ENCODE measurements around the gene CHST15.
A peak's percentile ranks its signal among the peaks of the same experiment; 100 is the strongest.

The CHST15 gene

DNA sequence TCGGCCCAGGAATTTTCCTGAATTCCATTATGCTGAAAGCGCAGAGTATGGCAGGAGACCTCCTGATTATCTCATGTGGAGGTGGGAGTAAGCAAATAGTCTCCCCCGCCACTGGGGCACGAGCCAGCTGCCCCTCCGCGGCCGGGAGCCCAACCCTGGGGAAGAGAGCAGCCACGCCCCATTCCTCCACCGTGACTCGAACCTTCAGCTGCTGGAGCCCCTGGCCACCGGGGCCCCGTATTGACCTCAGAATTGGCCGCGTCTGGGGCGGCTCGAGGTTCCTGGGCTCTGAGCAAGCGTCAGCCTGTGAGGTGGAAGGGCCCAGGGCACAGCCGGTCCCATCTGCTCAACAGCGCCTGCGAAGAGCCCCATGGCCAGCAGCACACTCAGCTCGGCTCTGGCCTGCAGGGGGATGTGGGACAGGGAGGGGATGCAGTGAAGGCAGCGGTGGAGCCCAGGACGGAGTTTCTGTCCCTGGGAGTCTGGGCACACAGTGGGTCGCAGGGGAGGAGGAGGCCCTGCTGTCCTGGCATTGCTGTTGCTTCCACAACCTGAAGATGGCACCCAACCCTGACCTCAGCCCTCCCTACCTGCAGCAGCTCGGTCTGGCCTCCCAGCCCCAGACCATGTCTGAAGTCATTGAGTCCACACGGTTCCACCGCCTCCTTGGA lies 97.8 kb downstream of the CHST15 start:
- peak; percentile 19 to 23 for DNase-seq

DNA sequence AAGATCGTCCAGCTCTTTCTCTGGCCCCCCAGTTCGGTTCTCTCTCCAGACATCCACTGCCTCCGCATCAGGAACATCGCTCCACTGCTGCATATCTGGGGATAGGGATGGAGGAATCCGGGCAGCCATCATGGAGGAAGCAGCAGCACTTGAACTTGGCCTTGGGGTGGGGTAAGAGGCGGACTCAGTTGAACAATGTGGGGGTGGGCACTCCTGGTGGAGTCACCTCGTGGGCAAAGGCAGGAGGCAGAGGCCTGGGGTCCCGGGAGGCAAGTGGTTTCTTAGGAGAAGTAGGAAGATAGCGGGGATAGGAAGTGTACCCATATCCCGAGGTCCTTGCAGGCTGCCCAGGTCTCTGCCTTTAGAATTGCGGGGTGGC lies 98.3 kb downstream of the CHST15 start:
- DNase-seq, result no peak

DNA sequence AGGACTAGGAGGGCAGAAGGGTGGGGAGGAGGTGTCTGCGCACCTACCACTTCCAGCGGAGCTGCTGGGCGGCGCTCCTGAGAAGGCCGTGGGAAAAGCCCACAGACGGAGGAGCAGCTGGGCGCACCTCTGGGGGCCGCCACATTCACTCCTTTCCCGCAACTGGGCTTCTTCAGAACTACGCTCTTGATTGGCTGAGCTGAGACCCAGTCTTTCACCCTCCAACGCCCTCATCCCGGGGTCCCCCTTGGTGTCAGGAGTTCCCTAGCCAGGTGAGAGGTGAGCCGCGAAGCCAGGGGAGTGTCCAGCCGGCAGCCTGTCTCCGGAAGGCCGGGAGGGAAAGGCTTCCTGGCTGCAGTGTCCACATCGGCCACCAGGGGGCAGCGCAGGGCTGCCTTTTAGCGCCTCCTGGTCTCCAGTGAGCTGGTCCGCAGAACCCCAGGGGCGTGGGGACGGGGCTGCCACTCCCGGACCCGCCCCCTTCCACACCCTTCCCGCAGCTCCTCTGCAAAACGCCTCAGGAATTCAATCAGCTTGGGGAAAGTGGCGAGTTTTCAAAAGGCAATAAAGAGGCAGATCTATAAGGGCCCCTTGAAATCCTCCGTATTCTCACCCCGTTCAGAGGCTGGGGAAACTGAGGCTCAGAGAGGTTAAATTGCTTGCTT lies 98.8 kb downstream of the CHST15 start:
- DNase-seq, result peak; percentile 85 to 87

DNA sequence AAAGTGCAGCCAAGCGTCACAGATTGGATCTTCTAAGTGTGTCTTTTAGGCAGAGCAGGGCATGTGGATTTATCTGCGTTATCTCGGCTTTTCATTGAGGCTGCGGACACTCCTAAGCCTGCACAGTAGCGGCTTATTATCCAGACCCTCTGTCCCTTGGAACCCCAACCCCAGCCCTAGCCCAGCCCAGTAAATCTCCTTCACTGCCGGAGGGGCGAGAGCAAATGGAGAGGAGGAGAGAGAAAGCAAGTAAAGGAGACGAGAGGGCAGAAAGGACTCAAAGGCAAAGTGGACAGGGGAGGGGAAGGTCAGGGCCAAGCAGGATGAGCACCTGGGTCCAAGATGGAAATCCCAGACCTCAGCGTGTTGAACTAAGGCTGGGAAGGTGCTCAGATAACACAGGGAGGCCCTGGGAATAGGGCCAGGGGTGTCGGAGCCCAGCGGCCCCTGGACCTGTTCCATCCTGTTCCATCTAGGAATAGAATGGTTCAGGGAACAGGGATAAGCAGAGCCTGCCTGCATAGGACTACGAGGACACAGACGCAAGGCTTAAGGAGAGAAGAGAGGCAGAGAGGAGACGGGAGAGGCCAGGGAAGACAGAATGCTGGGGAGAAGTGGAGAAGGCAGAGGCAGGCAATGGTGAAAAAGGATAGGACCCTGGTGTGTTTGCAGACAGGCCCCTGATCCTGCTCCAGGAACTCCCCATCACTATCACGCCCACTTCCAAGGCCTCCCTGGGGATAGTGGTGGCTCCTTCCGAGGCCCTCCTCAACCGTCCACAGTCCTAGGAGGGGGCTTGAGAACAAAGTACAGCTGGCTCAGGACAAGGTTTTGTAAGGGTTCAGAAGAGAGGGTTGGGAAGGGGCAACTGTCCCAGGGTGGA lies 99.6 kb downstream of the CHST15 start:
- DNase-seq, result no peak

DNA sequence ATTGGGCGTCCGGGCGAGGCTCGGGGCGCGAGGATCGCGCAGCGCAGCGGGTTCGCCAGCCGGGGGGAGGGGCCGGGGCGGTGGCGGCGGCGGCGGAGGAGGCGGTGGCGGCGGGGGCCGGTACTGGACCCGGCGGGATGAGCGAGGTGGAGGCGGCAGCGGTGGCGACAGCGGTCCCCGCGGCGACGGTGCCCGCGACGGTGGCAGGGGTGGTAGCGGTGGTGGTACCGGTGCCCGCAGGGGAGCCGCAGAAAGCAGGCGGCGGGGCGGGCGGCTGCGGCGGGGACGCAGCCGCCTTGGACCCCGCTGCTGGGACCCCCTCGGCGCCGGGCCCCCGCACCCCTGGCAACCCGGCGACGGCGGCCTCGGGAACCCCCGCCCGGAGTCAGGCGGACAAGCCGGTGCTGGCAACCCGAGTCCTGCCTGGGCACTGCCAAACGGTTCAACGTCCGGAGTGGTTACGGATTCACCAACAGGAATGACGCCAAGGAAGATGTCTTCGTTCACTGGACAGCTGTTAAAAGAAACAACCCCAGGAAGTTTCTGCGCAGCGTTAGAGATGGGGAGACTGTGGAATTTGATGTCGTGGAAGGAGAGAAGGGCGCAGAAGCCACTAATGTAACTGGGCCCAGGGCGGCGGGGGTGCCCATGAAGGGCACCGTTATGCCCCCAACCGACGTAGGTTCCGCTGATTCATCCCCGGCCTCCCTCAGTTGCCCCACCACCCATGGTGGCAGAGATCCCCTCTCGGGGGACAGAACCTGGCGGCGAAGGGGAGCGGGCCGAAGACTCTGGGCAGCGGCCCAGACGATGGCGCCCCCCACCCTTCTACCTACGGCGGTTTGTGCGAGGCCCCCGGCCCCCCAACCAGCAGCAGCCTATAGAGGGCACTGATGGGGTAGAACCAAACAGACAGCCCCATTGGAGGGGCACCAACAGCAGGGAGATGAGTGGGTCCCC lies 101.5 kb downstream of the CHST15 start:
- DNase-seq, result no peak

DNA sequence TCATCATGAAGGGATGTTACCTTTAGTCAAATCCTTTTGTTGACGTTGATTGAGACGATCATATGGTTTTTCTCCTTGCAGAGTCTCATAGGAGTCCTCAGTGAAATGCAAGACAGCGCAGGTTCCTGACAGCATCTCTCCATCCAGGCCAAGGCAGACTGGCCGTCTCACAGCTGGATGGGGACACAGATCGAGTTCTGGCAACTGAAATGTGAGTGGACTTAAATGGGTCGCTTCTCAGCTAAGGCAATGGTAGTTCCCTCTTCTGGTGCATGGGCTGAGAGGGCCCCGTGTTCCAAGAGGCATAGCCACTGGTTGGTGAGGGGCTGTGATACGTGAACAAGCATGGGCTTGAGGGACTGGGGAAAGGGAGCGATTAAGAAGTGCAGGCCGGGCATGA lies 102.5 kb downstream of the CHST15 start:
- no peak for DNase-seq

DNA sequence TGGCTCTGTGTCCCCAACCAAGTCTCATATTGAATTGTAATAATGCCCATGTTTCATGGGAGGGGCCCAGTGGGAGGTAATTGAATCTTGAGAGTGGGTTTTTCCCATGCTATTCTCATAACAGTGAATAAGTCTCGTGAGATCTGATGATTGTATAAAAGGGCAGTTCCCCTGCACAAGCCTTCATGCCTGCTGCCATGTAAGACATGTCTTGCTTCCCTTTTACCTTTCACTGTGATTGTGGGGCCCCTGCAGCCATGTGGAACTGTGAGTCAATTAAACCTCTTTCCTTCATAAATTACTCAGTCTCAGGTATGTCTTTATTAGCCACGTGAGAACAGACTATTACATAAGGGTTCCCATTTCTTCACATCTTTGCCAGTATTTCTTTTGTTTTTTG lies 104.7 kb downstream of the CHST15 start:
- no peak for DNase-seq

DNA sequence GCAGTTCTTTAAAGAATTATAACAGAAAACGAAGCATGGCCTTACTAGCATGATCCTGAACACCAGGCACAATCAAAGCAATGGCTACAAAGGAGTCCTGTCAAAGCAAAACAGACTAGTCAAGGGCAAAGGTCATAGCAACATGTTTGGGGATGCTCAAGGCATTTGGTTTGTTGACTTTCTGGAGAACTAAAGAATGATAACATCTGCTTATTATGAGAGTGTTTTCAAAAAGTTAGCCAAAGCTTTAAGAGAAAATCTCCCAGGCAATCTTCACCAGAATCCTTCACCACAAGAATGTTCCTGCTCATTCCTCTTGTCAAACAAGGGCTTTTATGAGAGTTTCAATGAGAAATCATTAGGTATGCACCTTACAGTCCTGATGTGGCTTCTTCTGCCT lies 106.7 kb downstream of the CHST15 start:
- no peak for DNase-seq

DNA sequence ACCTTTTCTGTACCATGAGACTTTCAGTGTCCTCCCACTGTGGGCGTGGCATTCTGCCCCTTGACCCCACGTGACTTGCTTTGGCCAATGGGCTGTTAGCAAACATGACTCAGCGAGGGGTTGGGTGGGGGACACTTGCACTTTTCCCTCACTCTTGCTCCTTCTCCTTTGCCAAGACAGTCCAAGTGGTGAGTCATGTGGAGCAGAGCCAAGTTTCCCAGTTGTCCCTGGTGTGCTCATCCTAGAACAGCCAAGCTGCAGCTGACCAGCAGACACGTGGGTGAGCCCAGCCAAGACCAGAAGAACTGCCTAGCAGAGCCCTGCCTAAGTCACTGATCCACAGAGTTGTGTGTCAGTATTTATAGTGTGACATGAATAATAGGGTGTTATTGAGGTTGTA lies 119.0 kb downstream of the CHST15 start:
- DNase-seq, result no peak

DNA sequence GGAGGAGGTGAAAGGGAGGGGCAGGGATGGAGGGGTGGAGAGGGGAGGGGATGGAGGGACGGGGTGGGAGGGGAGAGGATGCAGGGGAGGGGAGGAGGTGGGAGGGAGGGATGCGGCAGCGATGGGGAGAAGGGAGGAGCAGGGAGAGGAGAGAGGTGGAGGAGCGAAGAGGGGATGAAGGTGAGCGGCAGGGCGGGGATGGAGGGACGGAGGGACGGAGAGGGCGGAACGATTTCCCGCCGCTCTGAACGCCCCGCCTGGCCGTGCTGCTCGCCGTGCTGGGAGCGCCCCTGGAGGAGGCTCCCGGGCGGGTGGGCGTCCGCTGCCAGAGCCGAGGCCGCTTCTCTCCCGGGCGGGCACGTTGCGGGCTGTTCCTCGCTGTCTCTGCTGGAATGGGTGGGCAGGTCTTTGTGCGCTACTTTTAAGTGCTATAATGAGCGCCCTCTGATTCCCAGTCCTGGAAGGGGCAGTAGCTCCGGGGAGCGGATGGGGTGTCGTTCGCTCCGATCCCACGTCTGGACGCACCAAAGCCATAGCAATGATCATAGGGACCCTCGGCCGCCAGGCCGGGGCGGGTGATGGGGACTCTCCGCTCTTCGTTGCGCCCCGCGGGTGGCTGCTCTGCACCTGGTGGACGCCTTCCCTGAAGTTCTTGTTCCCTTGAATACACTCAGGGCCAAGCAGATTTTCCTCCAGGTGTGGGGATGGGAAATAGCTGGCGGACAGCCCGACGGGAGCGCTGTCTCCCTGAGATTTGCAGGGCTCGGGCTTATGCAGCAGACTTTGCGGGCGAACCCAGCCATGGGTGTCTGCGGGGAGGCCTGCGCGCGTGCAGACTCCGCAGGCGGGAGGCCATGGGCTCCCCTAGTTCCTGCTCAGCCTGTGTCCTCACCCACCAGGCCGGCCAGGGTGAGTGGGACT lies 120.7 kb downstream of the CHST15 start:
- no peak for DNase-seq

DNA sequence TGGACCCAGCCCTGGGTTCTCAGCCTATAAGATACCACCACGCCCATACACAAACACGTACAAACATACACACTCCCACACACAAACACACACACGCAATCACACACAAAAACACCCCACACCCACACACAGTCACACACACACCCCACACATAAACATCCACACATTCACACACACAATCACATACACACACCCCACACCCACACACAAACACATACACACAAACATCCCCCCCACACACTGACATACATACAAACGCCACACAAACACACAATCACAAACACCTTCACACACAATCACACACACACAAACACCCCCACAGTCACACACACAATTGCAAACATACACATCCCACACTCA lies 122.5 kb downstream of the CHST15 start:
- DNase-seq, result no peak

DNA sequence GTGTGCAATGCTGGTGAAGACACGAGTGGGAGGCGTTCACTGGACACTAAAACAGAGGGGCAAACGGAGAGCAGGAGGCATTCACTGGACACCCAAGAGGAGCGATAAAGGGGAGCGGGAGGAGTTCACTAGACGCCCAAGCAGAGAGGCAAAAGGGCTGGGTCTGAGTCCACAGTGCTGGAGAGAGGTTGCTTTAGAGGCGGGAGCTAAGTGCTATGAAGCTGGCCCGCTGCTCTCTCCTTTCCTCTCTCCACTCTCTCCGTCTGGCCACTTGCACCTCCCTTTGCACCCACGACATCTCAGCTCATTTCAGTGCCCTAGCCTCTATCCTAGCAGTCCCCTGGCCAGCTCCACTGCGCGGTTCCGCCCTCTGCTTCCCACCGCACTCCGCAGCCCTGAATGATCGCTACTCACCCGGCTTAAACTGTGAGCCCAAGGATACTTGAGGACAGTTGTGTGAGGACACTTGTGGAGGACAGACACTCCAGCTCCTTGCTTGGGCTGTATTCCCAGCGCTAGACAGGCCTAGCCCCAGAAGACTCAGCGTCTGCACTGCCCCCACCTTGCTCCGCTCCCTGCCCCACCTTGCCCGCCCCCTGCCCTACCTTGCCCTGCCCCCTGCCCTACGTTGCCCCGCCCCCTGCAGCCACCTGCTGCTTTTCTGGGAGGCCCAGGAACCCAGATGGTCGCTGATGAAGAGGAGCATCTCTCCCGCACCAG lies 123.0 kb downstream of the CHST15 start:
- no peak for DNase-seq

DNA sequence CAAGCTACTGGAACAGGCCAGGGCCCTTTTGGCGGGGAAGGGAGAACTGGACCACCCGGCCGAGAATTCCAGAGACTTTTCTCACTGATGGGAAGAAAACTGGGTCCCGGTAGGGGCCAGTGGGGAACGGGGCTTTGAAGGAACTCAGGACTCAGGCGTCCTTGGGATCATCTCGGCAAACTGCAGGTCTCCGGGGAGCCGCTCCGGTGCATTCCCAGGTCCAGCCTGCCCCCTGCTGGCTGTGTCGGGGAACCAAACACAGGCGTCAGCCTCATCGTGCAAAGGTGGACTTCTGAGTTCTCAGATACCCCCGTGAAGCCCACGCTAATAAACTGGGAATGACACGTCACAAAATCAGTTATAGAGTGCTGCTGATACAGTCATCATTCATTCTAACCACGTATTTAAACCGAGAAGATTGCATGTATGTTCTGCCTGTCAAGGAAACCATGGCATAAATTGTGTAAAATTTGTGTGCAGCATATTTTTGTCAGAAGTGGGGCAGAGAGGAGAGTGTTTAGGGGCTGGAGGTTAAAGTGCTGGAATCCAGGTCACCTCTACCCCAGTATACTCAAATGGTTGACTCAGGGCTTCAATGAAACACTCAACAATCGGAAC lies 125.7 kb downstream of the CHST15 start:
- peak; percentile 66 to 72 for DNase-seq

DNA sequence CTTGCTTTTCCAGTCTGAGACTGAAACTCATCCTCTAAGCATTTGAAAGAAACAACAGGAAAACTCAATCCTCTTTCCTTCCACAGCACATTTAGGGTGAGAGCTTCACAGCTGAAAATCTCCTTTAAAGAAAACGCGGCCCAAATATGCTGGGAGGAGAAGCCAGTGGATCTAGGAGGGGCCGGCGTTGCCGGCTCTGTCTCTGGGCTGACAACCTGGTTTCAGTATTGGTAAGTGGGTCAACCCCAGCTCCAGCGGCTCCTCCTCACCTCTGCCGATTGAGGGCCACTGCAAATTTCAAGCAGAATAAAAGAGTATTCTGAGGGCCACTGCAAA lies 126.5 kb downstream of the CHST15 start:
- no peak for DNase-seq

DNA sequence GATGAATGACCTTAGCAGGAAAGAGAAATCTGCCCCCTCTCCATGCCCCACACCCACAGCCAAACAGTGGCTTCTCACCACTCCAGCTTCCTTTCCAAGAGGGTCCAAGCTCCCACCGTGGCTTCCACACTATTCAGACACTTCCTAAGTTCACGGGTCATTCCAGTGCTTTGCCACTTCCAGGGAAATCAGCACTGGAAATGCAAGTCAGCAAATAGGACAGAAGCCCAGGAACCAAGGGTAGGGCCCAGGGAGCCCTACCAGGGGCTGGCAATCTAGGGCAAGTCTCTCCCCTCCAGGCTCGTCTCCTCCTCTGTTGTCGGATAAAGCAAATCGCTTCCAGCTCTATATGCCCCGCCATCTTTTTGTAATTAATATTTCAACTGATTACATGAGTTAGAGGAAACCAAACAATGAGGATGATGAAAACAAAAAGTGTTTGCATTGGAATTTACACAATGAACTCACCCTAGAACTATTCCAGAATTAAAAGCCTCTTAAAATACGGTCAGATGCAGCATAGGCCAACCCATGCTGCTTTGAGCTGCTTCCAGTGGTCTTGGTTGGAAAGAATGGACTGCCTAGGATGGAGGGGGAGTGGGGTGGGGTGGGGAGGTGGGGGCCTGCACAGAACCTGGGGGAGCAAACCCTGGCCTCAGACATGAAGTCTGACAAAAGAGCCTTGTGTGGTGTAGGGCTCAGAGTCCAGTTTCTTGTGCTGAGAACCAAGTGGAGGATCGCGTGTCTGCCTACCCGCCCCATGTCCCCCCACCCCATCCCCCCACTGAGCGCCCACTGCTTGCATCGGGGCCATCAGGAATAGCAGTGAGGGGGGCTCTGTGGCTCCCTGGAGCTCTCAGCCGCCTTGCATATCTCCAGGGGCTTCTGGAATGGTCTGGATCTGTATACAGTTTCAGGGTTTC lies 127.2 kb downstream of the CHST15 start:
- DNase-seq, result no peak

DNA sequence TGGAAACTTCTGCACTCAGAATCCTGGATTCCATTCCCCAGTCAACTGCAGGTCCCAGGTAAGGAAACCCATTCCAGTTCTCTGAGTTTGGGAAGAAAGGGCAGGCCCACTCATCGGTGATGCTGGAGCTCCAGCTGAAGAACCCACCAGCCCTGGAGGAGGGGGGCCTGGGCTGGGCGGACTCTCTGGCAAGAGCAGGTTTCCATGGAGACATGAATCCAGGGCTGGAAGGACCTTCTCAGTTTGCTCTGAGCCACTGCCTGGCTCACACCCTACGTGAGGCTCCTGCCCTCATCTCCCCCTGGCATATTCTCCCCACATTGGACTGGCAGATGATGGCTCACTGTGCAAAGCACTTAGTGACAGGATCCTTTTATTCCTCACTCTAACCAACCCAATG lies 128.4 kb downstream of the CHST15 start:
- DNase-seq, result no peak

DNA sequence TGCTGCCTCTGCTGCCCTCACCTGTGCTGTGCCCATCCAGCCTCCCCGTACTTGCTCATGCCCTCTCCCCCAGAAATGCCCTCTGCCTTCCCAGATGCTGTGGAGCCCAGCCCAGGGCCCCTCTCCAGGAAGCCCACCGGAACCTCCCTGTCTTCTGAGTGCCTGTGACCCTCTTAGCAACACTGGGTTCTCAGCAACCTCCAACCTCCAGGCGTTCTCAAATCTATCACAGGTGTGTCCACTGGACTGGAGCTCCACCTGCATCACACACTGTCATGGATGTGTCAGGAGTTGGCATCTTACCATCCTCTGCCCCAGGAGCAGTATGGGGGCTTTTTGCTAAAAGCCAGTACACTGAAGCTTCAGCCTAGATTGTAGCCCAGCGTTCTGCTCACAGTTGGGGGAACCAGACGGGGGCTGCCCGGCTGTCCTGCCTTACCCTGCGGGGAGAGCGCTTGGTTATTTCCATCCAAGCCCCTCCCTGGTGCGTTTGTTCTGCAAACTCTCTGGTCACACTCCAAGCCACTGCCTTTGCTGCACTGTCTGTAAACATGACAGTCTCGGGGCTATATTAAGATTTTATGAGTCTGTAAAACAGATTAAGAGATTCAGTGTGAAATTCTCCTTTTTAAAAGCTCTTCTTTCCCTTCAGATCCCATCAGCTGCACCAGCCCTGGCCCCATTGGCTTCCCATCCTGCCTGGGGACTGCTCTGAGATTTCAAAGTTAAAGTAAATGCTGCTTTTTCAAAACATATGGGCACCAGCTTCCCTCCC lies 130.5 kb downstream of the CHST15 start:
- no peak for DNase-seq

DNA sequence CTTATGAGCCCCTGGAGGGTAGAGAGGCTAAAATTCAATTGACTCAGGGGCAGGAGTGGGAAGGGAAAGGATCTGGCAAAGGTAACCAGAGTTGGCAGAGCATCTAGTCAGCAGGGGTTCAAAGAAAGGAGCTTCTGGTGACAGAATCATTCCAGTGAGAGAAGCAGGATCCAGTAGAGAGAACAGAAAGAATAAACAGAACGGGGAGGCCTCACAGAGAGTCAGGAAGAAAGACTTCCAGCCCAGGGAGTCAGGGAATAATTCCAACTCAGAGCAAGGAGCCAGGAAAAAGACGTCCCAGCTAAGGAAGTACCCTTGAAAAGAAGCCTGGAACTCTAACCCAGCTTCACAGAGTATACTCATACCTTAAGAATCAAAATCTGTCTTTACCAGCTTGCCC lies 135.2 kb downstream of the CHST15 start:
- DNase-seq, result no peak
